GM12864 (cell line): ENCODE measurements around the gene CUEDC1.

Experiments used
- DNase-seq: peaks from one replicate; pipeline ENCODE4 v3.0.0-alpha.2; 2011; ENCODE audit warnings: low read depth
- H3K4me3 ChIP-seq: 2 replicates; pipeline ENCODE4 v1.5.1; 2011; ENCODE audit warnings: mild to moderate bottlenecking, low read depth, low read length, control low read depth
- TF ChIP-seq, protein P1 (sequence below): IDR thresholded peaks from 2 replicates; pipeline ENCODE4 v1.5.1; 2011; ENCODE audit warnings: low read depth, mild to moderate bottlenecking, moderate library complexity, low read length, control low read depth, inconsistent platforms; ENCODE audit errors: missing control alignments

CUEDC1 gene

DNA sequence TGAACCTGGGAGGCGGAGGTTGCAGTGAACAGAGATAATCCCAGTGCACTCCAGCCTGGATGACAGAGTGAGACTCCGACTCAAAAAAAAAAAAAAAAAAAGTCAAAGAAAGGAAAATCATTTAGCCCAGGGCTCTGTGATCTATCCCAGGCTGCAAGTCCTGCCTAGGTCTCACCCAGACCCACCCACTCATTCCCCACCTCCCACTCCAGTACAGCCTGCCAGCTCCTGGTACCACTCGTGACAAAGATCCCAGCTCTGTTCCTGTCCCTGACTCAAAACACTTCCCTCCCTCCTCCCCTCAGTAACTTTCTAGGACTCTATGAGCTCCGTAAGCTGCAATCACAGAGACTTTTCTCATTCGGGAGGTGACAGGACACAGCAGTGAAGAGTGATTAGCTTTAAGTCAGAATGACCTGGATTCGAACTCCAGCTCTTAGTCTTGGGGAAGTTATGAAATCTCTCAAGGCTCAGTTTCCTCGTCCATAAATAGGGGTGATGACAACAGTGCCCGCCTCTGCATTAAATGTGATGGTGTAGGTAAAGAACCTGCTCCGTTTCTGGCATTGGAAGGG lies 77.3 kb downstream of the CUEDC1 start:
- peak; percentile 15 for DNase-seq
- TF ChIP-seq, protein P1, sequence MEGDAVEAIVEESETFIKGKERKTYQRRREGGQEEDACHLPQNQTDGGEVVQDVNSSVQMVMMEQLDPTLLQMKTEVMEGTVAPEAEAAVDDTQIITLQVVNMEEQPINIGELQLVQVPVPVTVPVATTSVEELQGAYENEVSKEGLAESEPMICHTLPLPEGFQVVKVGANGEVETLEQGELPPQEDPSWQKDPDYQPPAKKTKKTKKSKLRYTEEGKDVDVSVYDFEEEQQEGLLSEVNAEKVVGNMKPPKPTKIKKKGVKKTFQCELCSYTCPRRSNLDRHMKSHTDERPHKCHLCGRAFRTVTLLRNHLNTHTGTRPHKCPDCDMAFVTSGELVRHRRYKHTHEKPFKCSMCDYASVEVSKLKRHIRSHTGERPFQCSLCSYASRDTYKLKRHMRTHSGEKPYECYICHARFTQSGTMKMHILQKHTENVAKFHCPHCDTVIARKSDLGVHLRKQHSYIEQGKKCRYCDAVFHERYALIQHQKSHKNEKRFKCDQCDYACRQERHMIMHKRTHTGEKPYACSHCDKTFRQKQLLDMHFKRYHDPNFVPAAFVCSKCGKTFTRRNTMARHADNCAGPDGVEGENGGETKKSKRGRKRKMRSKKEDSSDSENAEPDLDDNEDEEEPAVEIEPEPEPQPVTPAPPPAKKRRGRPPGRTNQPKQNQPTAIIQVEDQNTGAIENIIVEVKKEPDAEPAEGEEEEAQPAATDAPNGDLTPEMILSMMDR: no peak
- H3K4me3 ChIP-seq: no peak overlapping the region

DNA sequence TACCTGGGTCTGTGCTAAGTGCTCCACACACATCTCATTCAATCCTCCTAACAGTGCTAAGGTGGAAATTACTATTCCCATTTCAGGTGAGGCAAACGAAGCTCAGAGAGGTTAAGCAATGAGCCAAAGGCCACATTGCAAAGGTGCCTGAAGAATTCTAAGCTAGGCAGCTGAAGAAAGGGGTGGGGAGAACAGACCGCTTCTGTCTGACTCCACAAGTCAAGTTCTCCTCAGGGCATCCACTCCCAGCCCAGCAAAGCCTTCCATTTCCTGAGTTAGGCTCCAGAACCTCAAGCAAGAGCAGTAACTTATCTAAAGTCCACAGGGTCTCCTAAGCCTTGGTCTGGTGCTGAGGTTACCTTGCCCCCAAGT lies 78.4 kb downstream of the CUEDC1 start:
- H3K4me3 ChIP-seq: no peak overlapping the region
- DNase-seq: no peak
- TF ChIP-seq, protein P1: no peak

DNA sequence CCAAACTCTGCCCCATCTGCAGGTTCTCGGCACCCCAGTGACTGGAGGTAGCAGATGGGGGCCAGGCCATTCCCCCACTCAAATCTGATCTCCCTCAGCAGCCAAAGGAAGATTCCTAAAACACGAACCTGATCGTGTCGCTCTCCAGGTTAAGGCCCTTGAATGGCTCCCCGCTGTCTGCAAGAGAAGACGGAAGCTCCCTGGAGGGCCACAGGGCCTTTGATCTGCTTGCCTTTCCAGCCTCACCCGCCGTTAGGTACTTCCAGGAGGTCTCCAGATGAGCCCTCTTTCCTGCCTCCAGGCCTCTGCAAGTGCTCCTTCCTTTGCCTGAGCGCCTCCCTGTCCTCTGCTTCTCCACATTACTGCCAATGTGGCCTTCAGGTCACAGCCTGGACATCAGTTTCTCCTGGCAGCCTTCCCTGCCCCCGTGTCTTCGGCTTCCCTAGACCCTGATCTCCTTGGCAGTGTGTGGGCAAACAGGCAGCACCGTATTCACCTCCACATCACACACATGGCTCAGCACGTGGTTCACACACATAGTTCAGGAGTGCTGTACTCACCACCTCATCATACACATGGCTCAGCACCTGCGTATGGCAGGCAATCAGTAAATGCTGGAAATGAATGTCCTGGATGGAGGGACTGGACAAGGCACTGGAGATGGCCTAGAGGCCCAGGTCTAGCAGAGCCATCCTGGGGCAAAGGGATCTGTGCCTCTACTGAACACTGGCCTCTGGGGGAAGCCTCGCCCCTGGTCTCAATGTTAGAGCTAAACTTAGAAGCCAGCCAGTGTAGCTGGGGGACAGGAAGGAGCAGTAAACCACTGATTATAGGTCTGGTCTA lies 79.0 kb downstream of the CUEDC1 start:
- H3K4me3 ChIP-seq: no peak overlapping the region
- TF ChIP-seq, protein P1: no peak
- no peak for DNase-seq

DNA sequence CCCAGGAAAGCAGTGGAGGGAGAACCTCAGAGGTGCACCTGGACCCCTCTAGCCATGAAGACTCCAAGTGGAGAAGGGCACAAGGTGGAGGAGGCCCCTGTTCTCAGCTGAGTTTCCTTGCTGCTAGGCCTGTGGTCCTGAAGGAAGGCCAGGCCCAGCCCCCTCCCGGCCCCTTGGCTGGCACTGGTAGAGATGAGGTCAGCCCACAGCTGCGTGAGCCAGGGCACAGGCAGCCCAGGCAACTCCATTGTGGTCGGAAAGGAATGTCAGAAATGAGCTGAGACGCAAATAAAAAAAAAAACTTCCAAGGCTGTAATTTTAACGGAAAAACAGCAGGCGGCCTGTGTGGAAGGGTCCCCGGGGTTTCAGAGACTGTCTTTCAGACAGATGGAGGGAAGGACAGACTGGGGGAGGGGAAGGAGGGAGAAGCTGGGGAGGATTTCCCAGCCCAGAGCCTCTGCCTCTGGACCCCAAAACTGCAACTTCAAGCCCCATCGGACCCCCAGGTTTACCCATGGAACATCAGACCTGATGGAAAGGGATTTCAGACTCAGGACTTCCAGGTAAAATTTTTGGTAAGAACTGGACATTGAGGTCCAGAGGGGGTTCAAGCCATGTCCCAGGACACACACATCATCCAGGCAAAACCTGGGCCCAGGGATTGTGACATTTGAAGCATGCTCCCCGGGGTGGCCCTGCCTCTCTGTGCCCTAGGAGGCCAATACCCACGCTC lies 79.8 kb downstream of the CUEDC1 start:
- TF ChIP-seq, protein P1: no peak
- H3K4me3 ChIP-seq: no peak overlapping the region
- no peak for DNase-seq

DNA sequence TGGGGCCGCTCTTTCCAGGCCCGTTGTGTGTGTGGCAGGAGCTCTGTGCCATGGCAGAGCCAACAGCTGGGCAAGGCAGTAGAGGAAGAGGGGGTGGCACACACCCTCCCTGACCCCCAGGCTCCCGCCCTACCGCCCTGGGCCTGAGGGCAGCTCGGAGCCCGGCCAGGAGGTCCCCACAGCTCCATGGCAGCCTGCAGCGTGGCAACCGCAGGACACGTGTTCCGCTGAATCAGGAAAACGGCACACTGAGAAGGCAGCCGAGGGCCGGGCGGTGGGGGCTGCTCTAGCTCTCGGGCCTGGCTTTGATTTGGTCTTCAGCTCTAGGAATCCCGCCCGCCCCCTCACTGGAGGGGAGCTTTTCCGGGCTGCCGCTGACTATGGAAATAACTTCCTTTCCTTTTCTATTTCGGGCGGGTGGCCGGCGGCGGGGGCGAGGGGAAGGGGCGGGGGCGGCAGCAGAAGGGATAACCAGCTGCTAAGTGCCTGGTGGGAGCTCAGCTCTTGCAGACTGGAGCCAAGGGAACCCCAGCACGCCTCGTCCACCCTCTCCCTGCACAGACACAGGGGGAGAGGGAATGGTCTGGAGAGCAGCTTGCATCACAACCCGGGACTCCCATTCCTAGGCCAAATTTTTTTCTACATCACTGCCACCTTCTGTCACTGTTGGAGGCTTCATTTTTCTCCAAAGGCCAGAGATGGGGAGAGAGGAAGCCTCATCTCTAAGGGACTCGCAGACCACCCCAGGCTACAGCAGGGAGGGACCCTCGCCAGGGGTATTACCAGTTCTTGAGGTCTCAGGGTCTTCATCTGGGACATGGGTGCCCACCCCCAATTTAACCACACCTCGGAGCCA lies 80.5 kb downstream of the CUEDC1 start:
- TF ChIP-seq, protein P1: no peak
- DNase-seq: no peak
- H3K4me3 ChIP-seq: no peak overlapping the region

DNA sequence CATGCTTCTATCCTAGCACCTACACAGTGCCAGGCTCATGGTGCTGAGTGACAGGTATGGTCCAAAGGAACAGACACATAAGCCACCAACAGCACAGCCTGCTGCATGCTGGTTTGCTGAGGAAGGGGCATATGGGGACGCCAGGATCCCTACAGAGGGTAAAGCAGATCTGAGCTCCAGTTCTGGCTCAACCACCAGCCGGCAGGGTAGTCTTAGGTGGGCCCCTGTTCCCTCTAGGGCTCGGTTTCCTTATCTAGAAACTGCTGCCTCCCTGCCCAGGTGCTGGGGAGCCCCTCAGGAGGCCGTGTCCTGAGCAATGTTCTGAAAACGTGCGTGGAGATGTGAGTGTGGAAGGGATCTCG lies 81.2 kb downstream of the CUEDC1 start:
- TF ChIP-seq, protein P1: no peak
- no peak for DNase-seq
- no peak overlapping the region for H3K4me3 ChIP-seq
